ENCODE measurements around the gene PTPRM. TPM values are rescaled to one million over a fixed set of nuclear protein-coding genes. Genes with fewer than 3 reads are reported as not detected.
"Not testable (repeated sequence)": the region's sequence is repeated elsewhere in the genome, so short reads cannot be mapped to it uniquely, and the experiment has no call there.

Gene PTPRM
- polyA plus RNA-seq, 3 donors = 89.6 to 94.8 (median 92.6) TPM

GRCh38 chr18:7924616-7925015 lies 357.5 kb downstream of the PTPRM start:
- DNase-seq (ENCODE audit: extremely low read depth in 1 of 11, low read depth in 9 of 11, low spot score in 4 of 11) = no peak

- DNase-seq (ENCODE audit: extremely low read depth in 1 of 11, low read depth in 9 of 11, low spot score in 4 of 11) = peak; percentile 27 to 72 (median 48)
Observed at GRCh38 chr18:7926526-7926925, 359.4 kb downstream of the PTPRM start.

DNA sequence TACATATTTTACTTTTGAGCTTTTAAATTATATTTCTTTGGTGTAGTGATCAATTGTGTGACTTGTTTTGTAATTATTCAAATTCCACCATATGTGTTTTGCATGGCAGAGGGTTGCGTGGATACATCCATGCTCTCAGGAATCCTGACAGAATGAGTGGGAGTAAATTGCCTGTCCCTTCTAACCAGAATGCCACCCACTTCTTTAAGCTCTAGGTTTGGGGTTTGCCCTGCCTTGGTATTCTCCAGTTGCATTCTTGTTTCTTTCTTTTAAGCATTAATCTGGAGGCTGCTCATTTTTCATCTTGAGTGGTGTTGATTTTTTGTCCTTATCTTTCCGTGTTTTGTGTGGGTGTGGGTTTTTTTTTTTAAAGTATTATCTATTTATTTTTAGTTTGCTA lies 360.0 kb downstream of the PTPRM start:
- no peak for DNase-seq (ENCODE audit: extremely low read depth in 1 of 11, low read depth in 9 of 11, low spot score in 4 of 11)

GRCh38 chr18:7931763-7932162 lies 364.6 kb downstream of the PTPRM start:
- no peak for DNase-seq (ENCODE audit: extremely low read depth in 1 of 11, low read depth in 9 of 11, low spot score in 4 of 11)

GRCh38 chr18:7937268-7937667 lies 370.2 kb downstream of the PTPRM start:
- no peak for DNase-seq (ENCODE audit: extremely low read depth in 1 of 11, low read depth in 9 of 11, low spot score in 4 of 11)

GRCh38 chr18:7939521-7939920 lies 372.4 kb downstream of the PTPRM start:
- DNase-seq (ENCODE audit: extremely low read depth in 1 of 11, low read depth in 9 of 11, low spot score in 4 of 11) = no peak

GRCh38 chr18:7940379-7940778 lies 373.3 kb downstream of the PTPRM start:
- no peak for DNase-seq (ENCODE audit: extremely low read depth in 1 of 11, low read depth in 9 of 11, low spot score in 4 of 11)

DNA sequence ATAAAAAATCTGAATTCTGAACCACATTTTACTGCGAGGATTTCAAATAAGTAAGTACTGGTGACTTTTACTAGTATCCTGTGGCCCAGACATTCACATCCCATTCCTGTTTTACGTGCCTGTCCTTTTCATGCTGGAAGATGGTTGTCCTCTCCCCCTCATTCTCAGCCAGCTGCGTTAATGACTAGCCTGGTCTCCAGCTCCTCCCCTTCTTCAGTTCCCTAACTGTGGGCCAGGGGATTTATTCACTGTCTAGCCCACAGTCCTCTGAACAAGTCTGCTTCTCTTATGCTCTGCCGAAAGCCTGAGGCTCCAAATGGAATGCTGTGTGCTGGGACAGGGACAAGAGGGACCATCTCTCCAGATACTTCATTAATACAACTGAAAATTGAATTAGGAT lies 373.9 kb downstream of the PTPRM start:
- peak in 1 of 11 donors; percentile 16 for DNase-seq (ENCODE audit: extremely low read depth in 1 of 11, low read depth in 9 of 11, low spot score in 4 of 11)

DNA sequence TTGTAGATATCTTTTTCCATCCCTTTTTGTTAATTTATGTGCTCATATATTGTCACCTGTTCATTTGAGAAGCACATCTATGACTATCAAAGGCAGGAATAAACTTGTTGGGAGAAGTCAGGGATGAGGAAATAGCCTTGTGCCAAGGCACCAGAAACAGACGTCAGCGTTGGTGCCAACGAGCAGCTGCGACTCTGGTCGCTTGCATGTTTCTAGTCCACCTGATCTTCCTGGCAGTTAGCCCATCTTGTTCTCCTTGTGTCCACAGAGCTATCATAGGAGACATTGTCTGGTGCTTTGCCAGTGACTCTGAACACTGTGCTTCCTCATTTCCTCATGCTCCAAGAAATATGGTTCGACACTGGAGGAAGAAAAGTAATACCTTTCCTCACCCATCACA lies 374.4 kb downstream of the PTPRM start:
- no peak for DNase-seq (ENCODE audit: extremely low read depth in 1 of 11, low read depth in 9 of 11, low spot score in 4 of 11)

DNA sequence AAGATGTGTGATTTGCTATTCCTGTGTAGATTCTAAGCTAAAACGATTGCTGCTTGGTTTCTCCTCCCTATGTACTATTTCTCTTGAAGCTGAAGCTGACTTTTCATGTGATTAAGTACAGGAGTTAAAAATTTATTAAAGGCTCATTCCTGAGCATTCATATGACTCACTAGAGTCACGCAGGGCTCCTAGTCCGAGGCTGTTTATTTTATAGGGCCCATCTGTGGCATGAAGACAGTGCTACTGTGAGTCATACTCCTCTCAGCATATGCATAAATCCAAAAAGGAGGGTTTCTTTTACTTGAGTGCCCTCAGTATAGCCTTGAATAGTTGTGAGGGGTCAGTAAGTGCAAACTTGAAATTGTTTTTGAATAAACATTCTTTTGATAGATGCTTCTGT lies 378.8 kb downstream of the PTPRM start:
- DNase-seq (ENCODE audit: extremely low read depth in 1 of 11, low read depth in 9 of 11, low spot score in 4 of 11) = no peak

DNA sequence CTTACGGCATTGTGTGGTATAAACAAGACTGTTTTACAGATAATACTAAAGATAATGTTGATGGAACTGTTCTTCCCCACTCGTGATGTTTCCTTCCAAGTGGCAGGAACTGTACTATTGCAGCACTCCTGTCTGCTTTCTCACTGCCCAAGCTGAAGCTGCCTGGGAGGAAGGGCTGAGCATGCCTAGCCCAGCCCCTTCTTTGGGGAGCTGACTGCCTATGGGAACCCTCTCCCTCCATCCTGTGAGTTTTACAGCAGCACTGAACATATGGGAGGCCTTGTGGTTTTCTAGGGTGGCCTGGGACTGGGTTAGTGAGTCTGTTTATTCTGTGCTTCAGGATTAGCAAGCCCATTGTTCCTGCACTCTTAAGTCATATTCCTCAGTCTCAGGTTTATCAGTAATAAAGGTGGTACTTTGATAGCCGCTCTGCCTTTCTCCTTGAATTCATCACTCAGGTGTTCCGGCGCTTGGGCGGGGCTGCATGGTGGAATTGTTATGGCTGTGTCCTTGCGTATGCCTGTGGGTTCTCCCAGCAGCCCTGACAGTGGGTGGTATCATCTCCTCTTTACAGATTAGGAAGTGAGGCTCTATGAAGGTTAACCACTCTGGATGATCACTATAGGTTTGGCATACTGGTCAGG lies 379.7 kb downstream of the PTPRM start:
- peak in 1 of 11 donors; percentile 14 for DNase-seq (ENCODE audit: extremely low read depth in 1 of 11, low read depth in 9 of 11, low spot score in 4 of 11)

DNA sequence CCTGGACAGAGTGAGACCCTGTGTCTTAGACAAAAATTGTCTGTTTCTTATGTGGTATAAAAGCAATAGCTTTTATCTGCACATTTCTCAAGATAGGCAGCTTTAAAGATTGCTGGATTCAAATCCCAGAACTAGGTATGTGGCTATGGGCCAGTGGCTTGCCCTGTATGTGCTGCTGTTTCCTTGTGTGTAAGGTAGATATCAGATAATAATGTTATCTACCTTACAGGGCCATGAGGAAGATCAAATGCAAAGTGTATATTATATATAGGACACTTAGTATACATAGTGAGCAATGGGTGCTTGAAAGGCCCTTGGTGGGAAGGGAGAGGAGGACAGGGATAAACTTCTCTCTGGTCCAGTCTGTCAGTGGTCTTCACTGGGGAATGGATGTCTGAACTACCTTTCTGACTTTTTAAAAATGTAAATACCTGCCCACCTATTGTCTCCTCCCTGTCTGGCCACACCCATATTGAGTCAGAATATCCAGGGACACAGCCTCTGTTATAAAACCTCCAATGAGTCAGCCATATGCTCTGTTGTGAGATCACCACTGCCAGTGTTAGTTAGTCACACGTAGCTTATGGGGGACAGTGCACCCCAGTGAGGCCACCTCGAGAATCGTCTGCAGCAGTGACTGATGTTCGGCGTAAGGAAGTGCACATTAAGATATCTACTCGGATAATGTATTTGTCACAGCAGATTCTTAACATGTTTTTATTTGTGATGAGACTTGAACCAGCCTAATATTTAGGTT lies 383.4 kb downstream of the PTPRM start:
- no peak for DNase-seq (ENCODE audit: extremely low read depth in 1 of 11, low read depth in 9 of 11, low spot score in 4 of 11)

DNA sequence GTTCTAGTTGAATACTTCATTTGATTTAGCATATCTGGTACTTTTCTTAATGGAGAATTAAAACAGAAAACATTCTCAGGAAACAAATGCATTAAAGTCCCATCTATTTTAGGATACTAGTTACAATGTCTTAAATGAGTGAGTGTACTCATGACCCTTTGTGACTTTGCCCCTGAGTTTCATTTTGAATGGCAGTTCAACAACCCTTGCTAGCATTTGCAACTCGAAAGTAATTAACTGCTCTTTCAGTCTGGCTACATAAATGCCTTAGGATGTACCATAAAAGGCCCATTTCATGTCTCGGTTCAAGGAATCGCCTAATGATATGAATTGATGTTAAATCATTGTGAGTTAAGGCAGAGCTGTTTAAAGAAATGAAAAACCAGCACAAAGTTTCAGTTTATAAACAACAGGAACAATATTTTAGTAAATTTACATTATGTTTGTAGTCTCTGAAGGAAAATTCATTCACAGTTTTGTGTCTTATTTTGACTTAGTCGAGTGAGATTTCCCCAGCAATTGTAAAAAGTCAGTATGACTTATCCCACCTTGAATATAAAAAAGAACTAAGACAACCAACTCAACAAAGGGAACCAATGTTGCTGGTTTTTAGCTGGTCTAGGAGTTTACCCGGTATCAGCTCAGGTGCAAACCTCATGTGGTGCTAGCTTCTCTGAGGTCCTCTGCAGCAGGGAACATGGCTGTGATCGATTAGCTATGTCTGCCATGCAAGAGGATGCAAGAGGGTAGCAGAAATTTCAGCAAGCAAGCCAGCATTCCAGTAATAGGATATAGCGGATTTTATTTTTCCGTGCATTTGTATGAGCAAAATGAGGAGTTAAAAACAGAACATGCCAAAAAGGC lies 386.2 kb downstream of the PTPRM start:
- DNase-seq (ENCODE audit: extremely low read depth in 1 of 11, low read depth in 9 of 11, low spot score in 4 of 11) = peak in 4 of 11 donors; percentile 13 to 43 (median 35)

- no peak for DNase-seq (ENCODE audit: extremely low read depth in 1 of 11, low read depth in 9 of 11, low spot score in 4 of 11)
Observed at GRCh38 chr18:7954238-7954637, 387.1 kb downstream of the PTPRM start.

- DNase-seq (ENCODE audit: extremely low read depth in 1 of 11, low read depth in 9 of 11, low spot score in 4 of 11) = no peak
Observed at GRCh38 chr18:7955175-7955574, 388.1 kb downstream of the PTPRM start.

- DNase-seq (ENCODE audit: extremely low read depth in 1 of 11, low read depth in 9 of 11, low spot score in 4 of 11) = no peak
Observed at GRCh38 chr18:7957297-7957696, 390.2 kb downstream of the PTPRM start.

DNA sequence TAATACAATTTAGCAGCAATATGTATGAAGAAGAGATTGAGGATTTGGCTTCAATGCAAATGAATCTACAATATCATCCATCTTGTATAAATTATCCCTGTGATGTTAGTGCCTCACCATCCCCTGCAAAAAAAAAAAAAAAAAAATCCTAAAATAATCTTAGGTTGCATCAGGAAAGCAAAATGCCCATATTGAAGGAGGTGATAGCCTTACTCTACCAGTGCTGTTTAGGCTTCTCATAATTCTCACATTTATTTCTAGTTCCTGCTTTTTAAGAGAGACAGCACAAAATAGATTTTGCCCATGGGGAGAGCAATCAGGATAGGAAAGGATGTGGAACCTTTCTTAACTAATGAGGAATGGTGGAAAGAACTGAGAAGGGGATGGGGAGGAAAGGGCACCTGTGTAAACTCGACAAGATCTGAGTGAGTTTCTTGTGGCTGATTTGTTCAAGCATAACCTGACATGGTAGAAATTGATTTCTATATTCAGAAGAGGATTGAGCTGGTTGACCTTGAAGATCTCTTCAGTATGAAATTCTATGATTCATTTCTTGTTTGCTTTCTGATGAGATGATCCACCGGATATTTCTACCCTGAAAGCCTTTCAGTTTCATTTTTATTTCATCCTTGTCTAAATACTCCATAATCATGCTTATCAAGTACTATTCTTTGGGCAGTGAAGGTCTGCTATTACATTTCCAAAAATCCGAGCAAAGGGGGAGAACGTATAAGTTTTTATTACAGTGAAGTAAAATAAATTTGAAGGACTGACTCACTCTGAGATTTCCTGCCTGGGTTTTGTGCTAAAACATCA lies 391.2 kb downstream of the PTPRM start:
- DNase-seq (ENCODE audit: extremely low read depth in 1 of 11, low read depth in 9 of 11, low spot score in 4 of 11) = no peak

DNA sequence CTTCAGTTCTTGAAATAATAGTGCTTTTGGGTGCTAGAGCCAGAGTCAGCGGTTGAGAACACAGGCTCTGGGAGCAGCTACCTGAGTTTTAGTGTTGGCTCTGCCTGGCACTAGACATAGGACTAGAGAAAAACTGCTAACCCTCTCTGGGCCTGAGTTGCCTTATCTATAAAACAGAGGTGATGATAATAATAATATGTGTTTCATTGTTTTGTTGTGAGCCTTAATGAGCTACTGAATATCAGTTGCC lies 391.7 kb downstream of the PTPRM start:
- no peak for DNase-seq (ENCODE audit: extremely low read depth in 1 of 11, low read depth in 9 of 11, low spot score in 4 of 11)

DNA sequence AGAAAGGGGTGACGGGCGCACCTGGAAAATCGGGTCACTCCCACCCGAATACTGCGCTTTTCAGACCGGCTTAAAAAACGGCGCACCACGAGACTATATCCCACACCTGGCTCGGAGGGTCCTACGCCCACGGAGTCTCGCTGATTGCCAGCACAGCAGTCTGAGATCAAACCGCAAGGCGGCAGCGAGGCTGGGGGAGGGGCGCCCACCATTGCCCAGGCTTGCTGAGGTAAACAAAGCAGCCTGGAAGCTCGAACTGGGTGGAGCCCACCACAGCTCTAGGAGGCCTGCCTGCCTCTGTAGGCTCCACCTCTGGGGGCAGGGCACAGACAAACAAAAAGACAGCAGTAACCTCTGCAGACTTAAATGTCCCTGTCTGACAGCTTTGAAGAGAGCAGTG lies 399.6 kb downstream of the PTPRM start:
- not testable (repeated sequence) for DNase-seq (ENCODE audit: extremely low read depth in 1 of 11, low read depth in 9 of 11, low spot score in 4 of 11)

Data from renal cortex interstitium (tissue), 11 donors.